GM23338 (cell line): Measurements from ENCODE around the gene ERMP1.

Source experiments
- CTCF ChIP-seq, 2 experiments: fragments of 200-600 bp in 1 of 2; sonication (generic) in 1 of 2; conservative IDR thresholded peaks; 2 replicates each; pipeline versions ENCODE4 v1.5.1 to v1.6.1; 2016 to 2017; ENCODE audit warnings: antibody characterized with exemption in 2 of 2, low read depth in 2 of 2, mild to moderate bottlenecking in 2 of 2, moderate library complexity in 1 of 2
- EZH2 ChIP-seq: fragments of 200-600 bp; sonication (generic); IDR thresholded peaks from one replicate; pipeline ENCODE4 v1.8.0; 2017; ENCODE audit warnings: antibody characterized with exemption, mild to moderate bottlenecking, low read depth; ENCODE audit not compliant: unreplicated experiment
- POLR2AphosphoS5 ChIP-seq: IDR thresholded peaks from 2 replicates; pipeline ENCODE4 v1.6.1; 2016; ENCODE audit warnings: antibody characterized with exemption, low read depth
- REST ChIP-seq: IDR thresholded peaks from one replicate; pipeline ENCODE4 v1.6.1; 2018; ENCODE audit warnings: antibody characterized with exemption; ENCODE audit not compliant: unreplicated experiment

GRCh38 chr9:5748438-5748837, 84.5 kb downstream of the ERMP1 start:
- TF ChIP-seq REST (no peak), EZH2 (no peak), POLR2AphosphoS5 (no peak), CTCF (conservative IDR thresholded peaks at IDR 0.05; ENCODE audit: low read depth in 2 of 2) (no peak)
